ENCODE results near the gene COX4I2. TPM values are rescaled to one million over a fixed set of nuclear protein-coding genes. Genes with fewer than 3 reads are reported as not detected.

The COX4I2 gene
- total and polyA plus RNA-seq, 11 donors: 5.7 to 42.8 (median 11.3) TPM

DNA sequence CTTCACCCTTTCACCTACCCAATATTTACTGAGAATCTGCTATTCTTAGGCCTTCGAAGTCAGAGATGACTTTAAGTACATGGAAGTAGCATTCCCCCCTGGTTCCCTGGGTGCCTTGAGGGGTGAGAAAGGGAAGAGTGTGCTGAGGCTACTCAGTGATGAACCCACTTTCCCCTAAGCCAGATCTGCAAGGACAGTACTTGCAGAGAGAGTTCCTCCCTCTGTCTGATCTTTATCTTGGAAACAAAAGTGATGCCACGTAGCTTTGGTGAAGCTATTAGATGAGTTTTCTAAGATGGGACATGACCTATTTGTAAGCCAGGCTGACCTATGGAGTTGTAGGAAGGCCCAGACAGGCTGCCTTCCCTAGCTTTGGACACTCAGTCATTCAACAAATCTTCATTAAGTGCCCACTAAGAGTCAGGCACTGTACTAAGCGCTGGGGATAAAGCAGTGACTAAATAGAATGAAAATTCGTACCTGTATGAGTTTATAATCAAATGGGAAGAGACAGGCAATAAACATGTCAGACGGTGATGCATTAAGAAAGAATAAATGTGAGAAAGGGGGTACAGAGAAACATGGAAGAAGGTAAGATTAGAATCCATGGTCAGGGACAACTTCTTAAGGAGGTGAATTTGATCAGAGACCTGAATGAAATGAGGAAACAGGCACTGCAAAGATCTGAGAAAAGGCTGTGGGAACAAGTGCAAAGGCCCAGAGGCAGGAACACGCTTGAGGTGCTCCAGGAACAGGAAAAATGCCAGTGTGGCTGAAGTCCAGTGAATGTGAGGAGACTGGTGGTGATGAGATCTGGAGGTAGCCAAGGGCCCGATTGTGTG lies 42.8 kb downstream of the COX4I2 start:
- Histone ChIP-seq H3K4me1 (peaks cover 23 to 99% (median 91%) of the 10 kb centered on the region in 12 donors), H3K27ac (peak overlapping the region in 11 of 12 donors; percentile 11 to 93 (median 37))
- TF ChIP-seq POLR2A (IDR thresholded peaks at IDR 0.05): no peak
- TF ChIP-seq CTCF (IDR thresholded peaks at IDR 0.05): no peak

DNA sequence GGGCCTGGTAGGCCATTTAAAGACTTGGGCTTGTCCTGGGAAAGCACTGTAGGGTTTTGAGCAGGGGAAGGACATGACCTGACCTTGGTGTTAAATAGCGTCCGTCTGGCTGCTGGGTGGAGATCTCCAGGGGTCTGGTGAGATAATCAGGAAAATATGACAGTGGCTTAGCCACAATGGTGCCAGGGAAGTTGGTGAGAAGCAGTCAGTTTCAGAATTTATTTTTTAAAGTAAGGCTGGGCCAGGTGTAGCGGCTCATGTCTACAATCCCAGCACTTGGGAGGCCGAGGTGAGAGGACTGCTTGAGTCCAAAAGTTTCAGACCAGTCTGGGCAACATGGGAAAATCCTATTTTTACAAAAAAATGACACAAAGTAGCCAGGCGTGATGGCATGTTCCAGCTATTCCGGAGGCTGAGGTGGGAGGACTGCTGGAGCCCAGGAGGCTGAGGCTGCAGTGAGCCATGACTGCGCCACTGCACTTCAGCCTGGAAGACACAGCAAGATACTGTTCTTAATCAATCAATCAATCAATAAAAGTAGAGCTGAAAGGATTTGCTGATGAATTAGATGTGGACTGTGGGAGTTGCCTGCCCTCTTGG lies 43.5 kb downstream of the COX4I2 start:
- H3K4me3 ChIP-seq: no peak overlapping the region
- peaks cover 0 to 73% (median 10%) of the 10 kb centered on the region in 9 donors for H3K36me3 ChIP-seq
- no peak for DNase-seq
- no peaks in the 10 kb centered on the region for H3K27me3 ChIP-seq
- no peaks in the 10 kb centered on the region for H3K9me3 ChIP-seq
- 65 to 73% (median 71%) methylated on average over 7 of the region's 7 CpGs for WGBS, 4 donors
- peak in 1 of 4 donors; percentile 28 for ATAC-seq
- H3K4me1 ChIP-seq: peaks cover 16 to 99% (median 87%) of the 10 kb centered on the region in 12 donors
- TF ChIP-seq CTCF (IDR thresholded peaks at IDR 0.05) (no peak), POLR2A (IDR thresholded peaks at IDR 0.05) (no peak)
- intact Hi-C loops (cut with DNase I): no loop called here
- H3K27ac ChIP-seq: peak overlapping the region; percentile 11 to 93 (median 42)

More for the DNA sequence above, 42.8 kb downstream of the COX4I2 start:
- ATAC-seq: no peak
- WGBS, 4 donors: 68 to 77% (median 73%) methylated on average over 7 of the region's 7 CpGs
- intact Hi-C loops (cut with DNase I): no loop called here
- Histone ChIP-seq H3K36me3 (peaks cover 0 to 70% (median 7%) of the 10 kb centered on the region in 9 donors), H3K4me3 (no peak overlapping the region), H3K9me3 (no peaks in the 10 kb centered on the region), H3K27me3 (no peaks in the 10 kb centered on the region)
- DNase-seq: no peak

DNA sequence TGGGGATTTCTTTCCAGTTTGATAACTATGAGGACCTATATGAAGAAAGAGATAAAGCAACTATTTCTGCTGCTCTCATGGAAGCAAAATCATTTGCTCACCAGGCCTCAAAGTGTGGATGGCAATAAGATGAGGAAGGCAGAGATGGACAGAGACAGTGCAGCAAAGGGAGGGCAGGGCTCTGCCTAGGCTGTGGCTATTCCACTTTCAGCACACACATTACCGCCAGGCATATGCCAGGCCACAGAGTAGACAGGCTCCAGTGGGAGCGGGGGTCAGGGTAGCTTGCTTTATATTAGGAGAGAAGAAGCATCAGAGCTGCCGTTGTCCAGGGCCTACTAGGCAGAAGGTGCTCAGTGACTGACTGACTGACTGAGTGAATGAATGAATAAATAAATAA lies 44.1 kb downstream of the COX4I2 start:
- no peak for ATAC-seq
- TF ChIP-seq POLR2A (IDR thresholded peaks at IDR 0.05): no peak
- TF ChIP-seq CTCF (IDR thresholded peaks at IDR 0.05): no peak
- Histone ChIP-seq H3K36me3 (peaks cover 0 to 73% (median 15%) of the 10 kb centered on the region in 9 donors), H3K9me3 (no peaks in the 10 kb centered on the region), H3K27me3 (no peaks in the 10 kb centered on the region), H3K4me1 (peaks cover 14 to 98% (median 81%) of the 10 kb centered on the region in 12 donors), H3K27ac (peak overlapping the region in 10 of 12 donors; percentile 26 to 93 (median 46)), H3K4me3 (no peak overlapping the region)
- intact Hi-C loops (cut with DNase I): no loop called here
- 79 to 84% (median 81%) methylated on average over 3 of the region's 3 CpGs for WGBS, 4 donors
- no peak for DNase-seq

- Histone ChIP-seq H3K27me3 (no peaks in the 10 kb centered on the region), H3K9me3 (no peaks in the 10 kb centered on the region), H3K4me3 (no peak overlapping the region), H3K4me1 (peaks cover 14 to 93% (median 75%) of the 10 kb centered on the region in 12 donors), H3K36me3 (peaks cover 0 to 77% (median 20%) of the 10 kb centered on the region in 9 donors), H3K27ac (peak overlapping the region in 6 of 12 donors; percentile 28 to 93 (median 46))
- no peak for TF ChIP-seq CTCF (IDR thresholded peaks at IDR 0.05)
- TF ChIP-seq POLR2A (IDR thresholded peaks at IDR 0.05): no peak
- intact Hi-C loops (cut with DNase I): no loop called here
- ATAC-seq (no peak), DNase-seq (no peak)
- WGBS, 4 donors: 96 to 97% (median 97%) methylated on average over 3 of the region's 3 CpGs
Observed at GRCh38 chr20:31682352-31682751, 44.6 kb downstream of the COX4I2 start.

All from heart left ventricle (tissue), 16 donors.